SU-DHL-6 (cell line): Measurements from ENCODE around the gene CD72.
"Not testable (repeated sequence)": the region's sequence is repeated elsewhere in the genome, so short reads cannot be mapped to it uniquely, and the experiment has no call there.

Experiments used
- H2AFZ ChIP-seq: fragments of 200-600 bp; sonication (generic); 2 replicates; pipeline ENCODE4 v1.6.1; 2014; ENCODE audit warnings: low read depth, mild to moderate bottlenecking, moderate library complexity, mixed read lengths, antibody characterized with exemption, low read length; ENCODE audit not compliant: severe bottlenecking
- H3F3A ChIP-seq: fragments of 200-600 bp; shearing (Covaris generic); 2 replicates; pipeline ENCODE4 v1.6.0; 2016; ENCODE audit warnings: antibody characterized with exemption, mild to moderate bottlenecking; ENCODE audit not compliant: insufficient read depth
- H3K27ac ChIP-seq: fragments of 200-600 bp; sonication (generic); 2 replicates; pipeline ENCODE4 v1.5.1; 2016; ENCODE audit warnings: low read depth, mild to moderate bottlenecking, low read length, moderate library complexity, mixed read lengths
- H3K27me3 ChIP-seq: fragments of 200-600 bp; sonication (generic), shearing (Covaris generic); 2 replicates; pipeline ENCODE4 v1.6.0; 2014; ENCODE audit warnings: mild to moderate bottlenecking, low read length
- H3K36me3 ChIP-seq: fragments of 200-600 bp; sonication (generic); 2 replicates; pipeline ENCODE4 v1.6.1; 2014; ENCODE audit warnings: mild to moderate bottlenecking, low read length, mixed read lengths
- H3K4me2 ChIP-seq: fragments of 300-600, 200-600 bp; shearing (Covaris generic), sonication (generic); 2 replicates; pipeline ENCODE4 v1.6.0; 2014; ENCODE audit warnings: low read length, low read depth, mild to moderate bottlenecking; ENCODE audit not compliant: poor library complexity, severe bottlenecking
- H3K4me3 ChIP-seq: fragments of 200-600 bp; sonication (generic); 2 replicates; pipeline ENCODE4 v1.5.1; 2014; ENCODE audit warnings: antibody characterized with exemption, low read length, mild to moderate bottlenecking, mixed read lengths; ENCODE audit not compliant: insufficient read depth, poor library complexity, severe bottlenecking
- H3K79me2 ChIP-seq: fragments of 200-600 bp; sonication (generic); 2 replicates; pipeline ENCODE4 v1.6.1; 2014; ENCODE audit warnings: mild to moderate bottlenecking, low read length, moderate library complexity; ENCODE audit not compliant: insufficient read depth
- H3K9ac ChIP-seq: fragments of 200-600 bp; sonication (generic); 2 replicates; pipeline ENCODE4 v1.7.0; 2014; ENCODE audit warnings: mild to moderate bottlenecking, low read length
- H3K9me2 ChIP-seq: fragments of 200-600 bp; sonication (generic); replicated peaks from 2 replicates; pipeline ENCODE4 v1.6.1; 2014; ENCODE audit warnings: low read length; ENCODE audit not compliant: insufficient read depth
- H3K9me3 ChIP-seq: fragments of 200-600 bp; sonication (generic); 2 replicates; pipeline ENCODE4 v1.6.1; 2014; ENCODE audit warnings: low read length, mixed read lengths; ENCODE audit not compliant: insufficient read depth
- H4K20me1 ChIP-seq: fragments of 200-600 bp; sonication (generic); 2 replicates; pipeline ENCODE4 v1.6.1; 2014; ENCODE audit warnings: low read depth, mild to moderate bottlenecking, antibody characterized with exemption, low read length, moderate library complexity, mixed read lengths
- EZH2phosphoT487 ChIP-seq: fragments of 200-600 bp; sonication (generic), shearing (Covaris generic); conservative IDR thresholded peaks from 2 replicates; pipeline ENCODE4 v1.6.1; 2018; ENCODE audit warnings: mild to moderate bottlenecking, antibody characterized with exemption, low read length, moderate library complexity, mixed read lengths
- TF ChIP-seq, protein P1 (sequence below): fragments of 200-600 bp; sonication (generic); IDR thresholded peaks from one replicate; pipeline ENCODE4 v1.5.1; 2017; ENCODE audit warnings: antibody characterized with exemption, mild to moderate bottlenecking, low read length, moderate library complexity; ENCODE audit not compliant: insufficient read depth, poor library complexity, severe bottlenecking

The CD72 gene

DNA sequence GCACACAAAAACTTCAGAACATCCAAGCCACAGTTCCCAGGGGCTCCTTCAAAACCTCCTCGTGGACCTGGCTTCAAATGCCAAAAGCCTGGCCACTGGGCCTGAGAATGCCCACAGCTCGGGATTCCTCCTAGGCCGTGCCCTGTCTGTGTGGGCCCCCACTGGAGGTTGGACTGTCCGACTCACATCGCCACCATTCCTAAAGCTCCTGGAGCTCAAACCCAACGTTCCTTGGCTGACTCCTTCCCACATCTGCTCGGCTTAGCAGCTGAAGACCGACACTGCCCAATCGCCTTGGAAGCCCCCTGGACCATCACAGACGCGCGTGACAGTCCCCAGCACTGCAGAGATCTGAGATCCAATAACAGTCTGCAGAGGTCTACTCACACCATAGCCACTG, 24.8 kb upstream of the CD72 start:
- H3K27ac ChIP-seq, result no peak overlapping the region
- H3K36me3 ChIP-seq, result no peaks in the 10 kb centered on the region

DNA sequence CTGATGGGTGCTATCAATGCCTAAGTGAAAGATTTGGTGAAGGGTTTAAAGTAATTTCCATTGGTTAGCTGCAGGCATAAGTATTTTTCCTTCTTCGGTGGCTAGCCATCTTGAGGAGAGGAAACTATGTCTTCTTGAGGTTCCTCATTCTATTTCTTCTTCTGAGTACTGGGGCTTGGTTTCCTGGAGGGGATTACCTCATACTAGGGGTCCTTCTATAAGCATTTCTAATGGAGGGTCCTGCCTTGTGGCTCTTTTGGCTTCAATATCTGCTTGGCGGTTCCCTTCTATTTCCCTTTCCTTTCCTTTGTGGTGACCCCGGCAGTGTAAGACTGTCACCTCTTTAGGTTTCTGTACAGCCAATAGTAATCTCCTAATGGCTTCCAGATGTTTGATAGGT, 23.3 kb upstream of the CD72 start:
- H3K4me3 ChIP-seq, H3K27me3 ChIP-seq, H3K27ac ChIP-seq, H4K20me1 ChIP-seq, H3K9me2 ChIP-seq, H3K9ac ChIP-seq, H3K36me3 ChIP-seq, H3K4me2 ChIP-seq, H3K9me3 ChIP-seq, H2AFZ ChIP-seq, H3K79me2 ChIP-seq: not testable (repeated sequence)
- H3F3A ChIP-seq, result 0 out of 2 replicates have a peak, but pooled peaks cover 13% of the 10 kb centered on the region

More for the DNA sequence above, 24.8 kb upstream of the CD72 start:
- H3K4me3 ChIP-seq, result no peak overlapping the region
- no peak overlapping the region for H3K9ac ChIP-seq
- H3K9me2 ChIP-seq, result no peaks in the 10 kb centered on the region
- no peaks in the 10 kb centered on the region for H3K27me3 ChIP-seq
- no peak overlapping the region for H3K4me2 ChIP-seq
- no peaks in the 10 kb centered on the region for H3K9me3 ChIP-seq
- H2AFZ ChIP-seq, result no peak overlapping the region
- H4K20me1 ChIP-seq, result no peaks in the 10 kb centered on the region
- peaks cover 21% of the 10 kb centered on the region for H3F3A ChIP-seq
- TF ChIP-seq, protein P1, sequence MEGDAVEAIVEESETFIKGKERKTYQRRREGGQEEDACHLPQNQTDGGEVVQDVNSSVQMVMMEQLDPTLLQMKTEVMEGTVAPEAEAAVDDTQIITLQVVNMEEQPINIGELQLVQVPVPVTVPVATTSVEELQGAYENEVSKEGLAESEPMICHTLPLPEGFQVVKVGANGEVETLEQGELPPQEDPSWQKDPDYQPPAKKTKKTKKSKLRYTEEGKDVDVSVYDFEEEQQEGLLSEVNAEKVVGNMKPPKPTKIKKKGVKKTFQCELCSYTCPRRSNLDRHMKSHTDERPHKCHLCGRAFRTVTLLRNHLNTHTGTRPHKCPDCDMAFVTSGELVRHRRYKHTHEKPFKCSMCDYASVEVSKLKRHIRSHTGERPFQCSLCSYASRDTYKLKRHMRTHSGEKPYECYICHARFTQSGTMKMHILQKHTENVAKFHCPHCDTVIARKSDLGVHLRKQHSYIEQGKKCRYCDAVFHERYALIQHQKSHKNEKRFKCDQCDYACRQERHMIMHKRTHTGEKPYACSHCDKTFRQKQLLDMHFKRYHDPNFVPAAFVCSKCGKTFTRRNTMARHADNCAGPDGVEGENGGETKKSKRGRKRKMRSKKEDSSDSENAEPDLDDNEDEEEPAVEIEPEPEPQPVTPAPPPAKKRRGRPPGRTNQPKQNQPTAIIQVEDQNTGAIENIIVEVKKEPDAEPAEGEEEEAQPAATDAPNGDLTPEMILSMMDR, result no peak
- no peak for TF ChIP-seq EZH2phosphoT487
- no peaks in the 10 kb centered on the region for H3K79me2 ChIP-seq

DNA sequence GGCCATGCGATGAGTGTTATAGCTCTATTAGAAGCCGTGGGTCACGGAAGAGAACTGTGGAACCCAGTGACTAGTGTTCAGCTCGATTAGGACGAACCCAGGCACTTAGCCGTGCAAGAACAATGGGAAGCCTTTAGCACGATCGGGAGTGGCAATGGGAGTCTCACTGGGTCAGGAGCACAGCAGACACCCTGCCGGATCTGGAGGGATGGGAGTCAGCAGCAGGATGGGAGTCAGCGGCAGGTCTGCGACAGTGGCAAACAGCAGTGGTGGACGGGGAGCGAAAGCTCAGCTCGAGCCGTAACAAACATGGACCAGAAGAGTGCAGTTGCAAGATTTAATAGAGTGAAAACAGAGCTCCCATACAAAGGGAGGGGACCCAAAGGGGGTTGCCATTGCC, 22.2 kb upstream of the CD72 start:
- not testable (repeated sequence) for H3K4me2 ChIP-seq, H3K9me2 ChIP-seq, H3K9ac ChIP-seq, H3K36me3 ChIP-seq, H3K4me3 ChIP-seq, H4K20me1 ChIP-seq, H3K9me3 ChIP-seq, H3K79me2 ChIP-seq, H3K27ac ChIP-seq, H2AFZ ChIP-seq, H3K27me3 ChIP-seq
- H3F3A ChIP-seq, result peaks cover 18% of the 10 kb centered on the region

DNA sequence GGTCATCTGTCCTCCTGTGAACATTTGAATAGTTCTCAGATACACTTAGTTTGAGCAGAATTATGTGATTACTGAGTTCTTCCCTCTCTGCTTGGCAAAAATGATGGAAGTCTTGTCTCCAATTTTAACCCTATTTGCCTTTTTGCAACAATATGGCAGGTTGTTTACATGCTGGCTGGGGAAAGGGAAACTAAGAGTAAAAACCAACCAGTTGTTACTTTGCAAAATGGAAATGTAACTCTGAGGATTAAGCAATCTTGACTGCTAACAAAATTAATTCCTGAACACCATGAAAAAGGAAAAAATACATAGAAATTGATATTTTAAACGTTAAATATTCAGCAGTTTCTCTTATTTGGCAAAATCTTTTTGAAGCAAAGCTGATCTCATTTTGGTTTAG, 21.4 kb upstream of the CD72 start:
- peak overlapping the region; percentile 68 for H3K27ac ChIP-seq
- H4K20me1 ChIP-seq, result no peaks in the 10 kb centered on the region
- H3K36me3 ChIP-seq, result no peaks in the 10 kb centered on the region
- H3K9ac ChIP-seq, result 0 out of 2 replicates have a peak overlapping the region, but pooled peaks have one; percentile 33
- H3F3A ChIP-seq, result peaks cover 26% of the 10 kb centered on the region
- peak overlapping the region; percentile 6 for H2AFZ ChIP-seq
- H3K9me2 ChIP-seq, result no peaks in the 10 kb centered on the region
- no peaks in the 10 kb centered on the region for H3K9me3 ChIP-seq
- peak overlapping the region; percentile 53 for H3K4me2 ChIP-seq
- TF ChIP-seq, protein P1, result no peak
- TF ChIP-seq EZH2phosphoT487, result no peak
- H3K4me3 ChIP-seq, result no peak overlapping the region
- H3K27me3 ChIP-seq, result no peaks in the 10 kb centered on the region
- no peaks in the 10 kb centered on the region for H3K79me2 ChIP-seq

DNA sequence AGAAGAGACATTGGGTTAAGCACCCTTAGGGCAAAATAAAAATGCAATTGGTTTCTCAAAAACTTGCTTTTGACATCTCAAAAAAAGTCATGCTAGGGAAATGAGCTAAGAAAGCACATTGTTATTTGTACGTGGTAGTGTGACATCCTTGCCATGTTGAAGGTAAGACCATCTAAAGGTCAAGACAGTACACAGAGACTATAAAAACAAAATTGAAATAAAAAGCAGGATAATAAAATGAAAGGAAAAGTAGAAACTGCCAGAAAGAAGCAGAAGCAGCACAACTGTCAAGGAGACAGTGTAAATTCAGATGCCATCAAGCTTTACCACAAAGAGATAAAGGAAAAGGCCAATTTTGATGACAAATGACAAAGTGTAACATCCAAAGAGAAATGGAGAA, 21.0 kb upstream of the CD72 start:
- not testable (repeated sequence) for H3K9me3 ChIP-seq
- H3K9ac ChIP-seq, result peak overlapping the region; percentile 33

DNA sequence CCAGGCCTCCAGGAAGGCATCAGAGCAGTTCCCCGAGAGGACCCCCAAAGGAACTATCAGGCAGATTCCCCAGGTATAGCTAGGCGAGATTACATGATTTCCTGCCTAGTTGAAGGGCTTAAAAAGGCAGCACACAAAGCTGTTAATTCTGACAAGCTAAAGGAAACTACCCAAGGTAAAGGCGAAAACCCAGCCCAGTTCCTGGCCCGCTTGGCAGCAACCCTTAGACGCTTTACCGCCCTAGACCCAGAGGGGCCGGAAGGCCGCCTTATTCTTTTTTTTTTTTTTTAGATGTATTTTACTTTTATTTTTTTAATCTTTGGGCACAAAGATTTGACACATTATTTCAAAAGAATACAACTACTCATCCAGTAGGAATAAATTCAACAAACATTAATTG, 20.5 kb upstream of the CD72 start:
- not testable (repeated sequence) for H3K9me3 ChIP-seq, H3K79me2 ChIP-seq, H3K36me3 ChIP-seq, H3K9me2 ChIP-seq, H4K20me1 ChIP-seq, H3K27me3 ChIP-seq, H3K4me3 ChIP-seq
- H3F3A ChIP-seq, result peaks cover 34% of the 10 kb centered on the region
- peak overlapping the region; percentile 33 for H3K9ac ChIP-seq
- H2AFZ ChIP-seq, result peak overlapping the region; percentile 6
- H3K4me2 ChIP-seq, result peak overlapping the region; percentile 53
- peak overlapping the region; percentile 68 for H3K27ac ChIP-seq

More for the DNA sequence above, 21.0 kb upstream of the CD72 start:
- Histone ChIP-seq H3K27ac (peak overlapping the region; percentile 68), H3F3A (peaks cover 29% of the 10 kb centered on the region), H3K4me2 (peak overlapping the region; percentile 53), H2AFZ (peak overlapping the region; percentile 6)
- not testable (repeated sequence) for H3K27me3 ChIP-seq, H3K4me3 ChIP-seq, H3K9me2 ChIP-seq, H4K20me1 ChIP-seq, H3K36me3 ChIP-seq, H3K79me2 ChIP-seq

DNA sequence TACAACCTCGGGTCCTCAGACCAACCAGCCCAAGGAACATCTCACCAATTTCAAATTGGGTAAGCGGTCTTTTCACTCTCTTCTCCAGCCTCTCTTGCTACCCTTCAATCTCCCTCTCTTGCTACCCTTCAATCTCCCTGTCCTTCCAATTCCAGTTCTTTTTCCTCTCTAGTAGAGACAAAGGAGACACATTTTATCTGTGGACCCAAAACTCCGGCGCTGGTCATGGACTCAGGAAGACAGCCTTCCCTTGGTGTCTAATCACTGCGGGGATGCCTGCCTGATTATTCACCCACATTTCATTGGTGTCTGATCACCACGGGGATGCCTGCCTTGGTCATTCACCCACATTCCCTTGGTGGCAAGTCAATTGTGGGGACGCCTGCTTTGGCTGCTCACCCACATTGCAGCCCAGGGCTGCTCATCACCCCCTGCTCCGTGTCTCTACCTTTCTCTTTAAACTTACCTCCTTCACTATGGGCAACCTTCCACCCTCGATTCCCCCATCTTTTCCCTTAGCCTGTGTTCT, 19.3 kb upstream of the CD72 start:
- not testable (repeated sequence) for H4K20me1 ChIP-seq, H2AFZ ChIP-seq, H3K4me3 ChIP-seq, H3K9me2 ChIP-seq, H3K9me3 ChIP-seq, H3K36me3 ChIP-seq, H3K79me2 ChIP-seq, H3K27me3 ChIP-seq, H3K9ac ChIP-seq, H3K4me2 ChIP-seq
- Histone ChIP-seq H3K27ac (peak overlapping the region; percentile 52), H3F3A (peaks cover 41% of the 10 kb centered on the region)
